Activated CD8-positive, alpha-beta memory T cell treated with anti-CD3 and anti-CD28 coated beads, Interleukin-2, amount 50 U/mL, for 1 hour (primary cell): ENCODE measurements around the gene RBM12.

Source experiments
- DNase-seq: peaks from one replicate; pipeline ENCODE4 v3.0.0-alpha.2; 2020; ENCODE audit errors: extremely low read depth

The RBM12 gene

DNA sequence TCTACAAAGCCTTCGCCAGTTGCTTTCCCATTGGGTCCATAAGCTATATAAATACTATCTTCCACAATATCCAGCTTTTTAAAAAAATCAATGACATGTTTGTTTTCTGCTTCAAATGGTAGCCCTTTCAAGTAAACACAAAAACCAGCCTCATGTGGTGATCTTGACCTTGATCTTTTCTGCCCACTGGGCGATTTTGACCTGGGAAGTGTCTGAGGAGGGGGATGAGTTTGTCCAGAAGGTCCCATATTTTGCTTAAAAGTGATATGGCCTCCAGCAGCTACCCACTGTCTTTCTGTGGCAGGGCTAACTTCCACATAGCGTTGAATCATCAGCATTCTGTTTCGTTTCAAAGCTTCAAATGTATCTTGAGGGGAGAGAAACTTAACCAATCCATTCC, 10.8 kb downstream of the RBM12 start:
- no peak for DNase-seq

DNA sequence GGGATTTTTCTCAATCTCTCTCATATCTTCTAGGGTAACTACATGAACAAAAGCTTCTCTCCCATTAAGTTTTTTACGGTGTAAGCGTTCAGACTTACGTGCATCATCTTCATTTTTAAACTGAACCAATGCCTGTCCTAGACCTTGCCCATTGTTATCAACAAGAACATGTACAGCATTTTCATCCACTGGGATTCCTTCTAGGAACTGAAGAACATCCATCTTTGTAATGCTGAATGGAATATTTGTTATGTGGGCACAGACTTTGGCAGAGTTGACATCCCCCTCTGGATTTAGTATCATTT, 11.3 kb downstream of the RBM12 start:
- DNase-seq = no peak

DNA sequence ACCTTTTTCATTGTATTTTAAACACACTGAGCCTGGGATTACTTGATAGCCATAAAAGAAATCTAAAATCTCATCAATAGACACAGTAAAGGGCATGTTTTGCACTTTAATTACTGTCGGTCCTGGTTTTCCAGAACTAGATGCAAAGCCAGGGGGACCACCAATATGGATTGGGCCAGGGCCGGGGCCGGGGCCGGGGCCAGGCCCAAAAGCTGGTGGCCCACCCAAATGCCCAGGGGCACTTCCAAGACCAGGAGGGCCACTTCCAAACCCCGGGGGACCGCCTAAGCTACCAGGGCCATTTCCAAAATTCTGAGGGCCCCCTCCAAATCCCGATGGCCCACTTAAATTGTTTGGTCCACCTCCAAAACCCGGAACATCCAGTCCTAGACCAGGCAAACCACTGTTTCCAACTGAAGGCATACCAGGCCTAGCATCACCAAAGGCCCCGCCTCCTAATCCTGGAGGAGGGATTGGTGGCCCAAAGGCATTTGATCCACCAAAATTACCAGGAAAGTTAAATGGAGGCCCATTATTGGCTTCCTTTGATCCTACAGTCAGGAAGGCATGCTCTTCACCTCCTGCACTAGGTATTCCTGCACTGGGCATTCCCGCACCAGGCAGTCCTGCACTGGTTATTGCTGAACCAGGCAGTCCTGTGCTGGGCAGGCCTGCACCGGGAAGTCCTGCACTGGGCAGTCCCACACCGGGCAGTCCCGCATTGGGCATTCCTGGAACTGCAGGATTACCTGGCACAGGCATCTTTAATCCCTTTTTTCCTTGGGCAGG, 11.9 kb downstream of the RBM12 start:
- DNase-seq = no peak

DNA sequence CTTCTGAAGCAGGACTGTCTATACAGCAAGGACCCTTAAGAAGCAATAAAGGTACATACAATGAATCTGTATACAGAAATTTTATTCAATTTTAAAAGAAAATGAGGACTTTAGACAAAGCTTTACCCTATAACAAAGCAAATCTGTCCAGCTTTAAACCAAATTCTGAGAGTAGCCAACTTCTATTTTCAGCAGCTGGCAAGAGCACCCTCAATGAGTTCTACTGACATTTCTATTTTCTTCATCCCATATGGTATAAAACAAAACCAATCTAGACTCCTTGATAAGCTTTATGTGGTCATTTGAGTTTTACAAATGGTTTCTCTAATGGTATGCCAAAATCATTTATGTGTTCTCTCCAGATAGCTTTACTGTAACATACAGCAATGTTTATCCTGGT, 12.7 kb downstream of the RBM12 start:
- DNase-seq = no peak

DNA sequence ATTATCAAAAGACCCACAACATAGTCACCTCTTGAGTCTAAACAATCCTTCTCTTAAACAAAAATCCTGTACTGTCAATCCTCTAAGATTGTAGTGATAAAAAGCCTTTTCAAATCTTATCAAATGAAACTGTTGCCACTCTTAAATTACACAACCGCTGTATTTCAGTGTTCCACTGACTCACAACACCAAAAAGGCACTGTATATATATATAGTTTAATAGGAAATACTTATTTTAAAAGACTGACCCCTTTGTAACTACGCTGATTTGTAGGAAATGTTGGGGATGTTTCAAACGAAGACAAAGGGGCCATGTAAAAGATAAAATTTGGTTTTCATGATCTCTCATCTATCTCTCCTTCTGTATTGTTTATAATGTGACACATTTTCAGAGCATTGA, 14.1 kb downstream of the RBM12 start:
- DNase-seq = no peak

DNA sequence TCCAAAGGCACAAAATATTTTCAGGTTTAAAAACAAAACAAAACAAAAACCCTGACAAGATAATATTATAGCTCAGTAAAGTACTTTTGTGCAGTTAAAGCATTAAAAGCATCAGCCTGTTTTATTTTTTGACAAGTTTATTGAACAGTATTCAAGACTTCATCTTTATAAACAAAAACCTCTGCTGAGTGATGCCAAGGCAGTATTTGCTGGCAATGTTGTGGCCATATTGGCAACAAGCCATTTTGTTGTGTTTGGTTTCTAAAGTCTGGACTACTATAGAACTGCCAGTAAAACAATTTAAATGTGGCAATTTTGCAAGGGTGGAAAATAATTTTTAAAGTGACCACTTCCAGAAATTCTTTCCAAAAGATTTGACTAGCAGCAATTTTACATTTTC, 15.9 kb downstream of the RBM12 start:
- no peak for DNase-seq

DNA sequence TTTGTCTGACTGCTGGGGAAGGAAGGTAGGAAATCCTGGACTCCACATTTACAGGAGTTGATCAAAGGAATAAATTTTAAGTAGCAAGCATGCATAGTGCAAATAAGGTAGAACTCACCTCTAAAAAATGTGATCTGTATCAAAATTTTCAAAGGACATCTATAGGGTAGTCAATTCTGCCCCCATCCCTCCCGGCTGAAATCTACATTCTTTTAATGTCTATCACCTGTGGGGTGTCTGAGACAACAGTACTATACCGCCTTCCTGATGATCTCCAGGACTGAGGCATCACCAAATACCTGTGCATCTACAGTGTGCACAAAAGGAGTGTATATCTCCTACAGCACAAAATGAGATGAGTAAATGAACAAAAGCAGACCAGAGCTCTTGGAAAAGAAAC, 19.9 kb downstream of the RBM12 start:
- no peak for DNase-seq

DNA sequence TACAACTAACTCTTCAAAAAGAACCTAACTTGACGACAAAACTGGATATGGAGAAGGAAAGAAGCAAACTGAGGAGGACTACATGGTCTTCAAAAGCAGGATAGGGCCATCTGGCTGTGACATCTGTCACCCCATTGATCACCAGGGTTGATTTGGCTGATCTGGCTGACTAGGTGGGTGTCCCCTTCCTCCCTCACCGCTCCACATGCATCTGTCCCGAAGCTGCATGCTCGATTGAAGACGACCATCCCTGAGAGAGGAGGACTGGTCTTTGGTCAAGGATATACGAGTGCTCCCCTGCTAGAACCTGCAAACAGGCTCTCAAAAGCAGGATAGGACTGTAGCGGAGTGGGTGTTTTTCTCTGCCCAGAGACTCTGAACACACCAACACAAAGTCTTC, 21.7 kb downstream of the RBM12 start:
- DNase-seq = no peak

DNA sequence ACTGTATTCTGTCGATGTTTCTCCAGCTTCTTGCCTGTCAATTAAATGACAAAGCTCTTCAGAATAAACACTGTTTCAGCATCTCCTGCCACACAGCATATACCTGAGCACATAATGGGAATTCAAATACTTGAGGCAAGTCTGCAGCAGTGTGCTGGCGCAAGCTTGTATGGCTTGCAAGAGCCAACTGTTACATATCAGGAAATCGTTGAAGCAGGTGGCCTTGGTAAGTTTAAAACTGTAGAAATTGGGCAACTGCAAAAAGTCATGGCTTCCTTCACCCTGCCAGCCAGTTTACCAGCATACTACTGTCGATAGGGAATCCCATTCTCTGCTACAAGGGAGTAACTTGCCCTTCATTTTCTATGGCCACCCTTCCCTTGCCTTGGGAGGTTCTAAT, 23.0 kb downstream of the RBM12 start:
- DNase-seq = no peak

DNA sequence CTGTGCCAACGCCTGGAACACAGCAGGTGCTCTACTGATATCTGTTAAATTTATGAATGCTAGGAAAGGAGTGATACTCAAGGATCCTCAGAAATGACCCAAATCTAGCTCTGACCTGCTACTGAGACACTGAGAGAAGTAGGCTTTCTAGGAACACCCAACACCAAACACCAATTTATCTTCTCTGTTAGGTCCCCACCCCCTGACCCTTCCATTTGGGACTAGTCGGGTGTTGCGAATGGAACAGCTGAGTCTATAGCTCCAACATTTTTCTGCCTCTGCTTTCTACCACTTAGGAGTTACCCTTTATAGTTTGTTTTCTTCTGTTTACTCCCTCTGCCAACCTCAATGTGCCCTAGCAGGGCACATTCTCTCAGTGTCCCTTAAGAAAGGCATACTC, 24.0 kb downstream of the RBM12 start:
- DNase-seq = no peak

DNA sequence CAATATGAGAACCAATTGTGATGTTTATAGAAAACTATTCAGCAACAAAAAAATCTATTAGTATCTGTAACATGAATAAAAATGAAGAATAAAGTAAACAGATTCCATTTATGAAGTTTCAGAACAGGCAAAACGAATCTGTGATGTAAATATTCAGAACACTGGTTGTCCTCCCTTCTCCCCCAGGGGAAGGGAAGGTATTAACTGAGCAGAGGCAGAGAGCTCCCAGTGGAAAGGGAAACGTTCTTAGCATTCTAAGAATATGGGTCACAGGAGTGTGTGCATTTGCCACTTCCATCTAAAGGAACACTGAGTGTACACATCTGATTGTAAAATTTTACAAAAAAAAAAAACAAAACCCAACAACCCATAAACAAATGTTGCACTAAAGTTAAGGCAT, 25.9 kb downstream of the RBM12 start:
- no peak for DNase-seq

DNA sequence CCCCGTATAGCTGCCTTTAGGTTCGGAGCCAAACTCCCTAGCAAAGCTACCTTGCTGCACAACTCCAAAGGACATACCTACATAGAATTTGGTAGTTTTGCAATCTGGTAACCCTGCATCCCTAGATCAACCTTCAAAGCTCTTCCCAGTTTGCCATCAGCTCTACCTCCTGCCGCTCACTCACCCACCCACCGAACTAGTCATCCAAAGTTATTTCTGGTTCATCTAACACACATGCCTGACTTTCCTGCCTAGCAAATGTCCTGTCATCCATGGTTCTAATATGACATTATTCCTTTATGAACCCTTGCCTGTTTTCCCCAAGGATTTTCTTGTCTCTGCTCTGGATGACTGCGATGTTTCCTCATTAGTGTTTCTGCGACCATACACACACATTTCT, 27.4 kb downstream of the RBM12 start:
- no peak for DNase-seq

DNA sequence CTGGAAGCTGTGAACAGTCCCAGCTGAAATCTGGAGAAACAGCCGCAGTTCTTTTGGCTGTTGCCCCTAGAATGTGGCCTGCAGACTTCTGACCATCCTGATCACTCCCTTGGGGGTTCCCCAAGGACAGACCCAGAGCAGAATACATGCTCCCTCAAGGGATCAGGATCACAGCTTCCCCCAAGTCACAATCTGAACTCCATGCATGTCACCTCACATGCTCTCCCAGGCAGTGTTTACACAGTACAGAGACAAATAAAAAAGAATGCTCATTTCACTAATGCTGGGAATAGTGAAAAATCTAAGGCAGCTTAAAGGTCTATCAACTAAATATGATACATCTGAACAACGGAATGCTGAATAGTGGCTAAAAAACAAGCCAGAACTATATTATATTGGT, 28.6 kb downstream of the RBM12 start:
- no peak for DNase-seq

DNA sequence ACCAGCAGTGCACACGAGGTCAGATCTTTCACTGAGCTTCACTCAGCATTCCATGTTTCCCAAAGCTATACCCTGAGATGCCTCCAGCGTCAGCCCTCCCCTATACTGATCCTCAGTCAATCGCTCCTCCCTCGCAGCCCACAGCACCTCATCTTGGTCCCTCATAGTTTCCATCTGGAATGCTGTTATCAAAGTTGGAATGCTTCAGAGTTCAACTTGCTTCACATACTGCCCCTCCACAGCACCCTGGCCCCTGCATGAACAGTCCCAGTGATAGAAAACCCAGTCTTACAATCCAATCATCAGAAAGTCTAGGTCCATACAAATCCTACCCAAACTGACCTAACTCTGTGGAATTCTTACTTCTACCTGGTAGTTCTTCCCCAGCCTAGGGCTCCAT, 29.0 kb downstream of the RBM12 start:
- no peak for DNase-seq

DNA sequence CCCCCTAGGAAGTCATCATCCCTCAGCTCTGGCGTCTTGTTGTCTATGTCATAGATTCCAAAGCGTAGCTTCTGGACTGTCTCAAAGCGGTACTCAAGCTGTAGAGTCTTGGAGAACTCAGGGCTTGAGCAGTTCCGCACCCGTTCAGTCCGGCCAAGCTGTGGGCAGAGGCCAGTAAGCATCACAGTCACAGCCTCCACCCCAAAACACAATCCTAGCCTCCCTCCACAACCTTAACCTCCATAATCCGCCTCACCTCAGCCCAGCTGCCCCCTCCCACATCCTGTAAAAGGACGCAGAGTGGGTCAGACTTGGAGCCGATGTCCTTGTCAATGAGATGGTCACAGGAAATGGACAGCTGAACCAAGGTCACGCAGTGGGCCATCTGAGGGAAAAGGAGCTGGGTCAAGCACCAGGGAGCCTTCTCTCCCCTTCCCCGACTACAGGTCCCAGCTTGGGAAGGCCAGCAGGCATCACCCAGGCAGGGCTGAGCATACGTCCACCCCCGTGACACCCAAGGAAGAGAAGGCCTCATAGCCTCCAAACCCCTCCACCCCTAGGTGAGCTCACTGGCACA, 32.1 kb downstream of the RBM12 start:
- DNase-seq = no peak

DNA sequence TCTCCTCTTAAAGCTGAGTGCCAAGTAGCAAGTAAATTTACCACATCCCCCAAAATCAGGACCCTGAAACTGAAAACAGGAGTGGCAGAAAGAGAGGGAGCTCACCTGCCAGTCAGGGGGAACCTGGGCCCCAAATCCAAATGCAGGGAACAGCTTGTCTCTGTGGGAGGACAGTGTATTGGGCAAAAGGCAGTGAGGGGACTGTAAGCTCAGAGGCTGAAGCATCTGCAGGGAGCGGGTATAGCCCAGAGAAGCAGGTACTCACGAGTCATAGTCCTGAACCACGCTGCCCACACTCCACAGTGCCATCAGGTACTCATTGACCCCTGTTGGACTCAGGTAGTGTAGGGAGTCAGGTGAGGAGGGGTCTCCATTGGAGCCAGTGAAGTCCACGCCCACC, 34.1 kb downstream of the RBM12 start:
- no peak for DNase-seq

DNA sequence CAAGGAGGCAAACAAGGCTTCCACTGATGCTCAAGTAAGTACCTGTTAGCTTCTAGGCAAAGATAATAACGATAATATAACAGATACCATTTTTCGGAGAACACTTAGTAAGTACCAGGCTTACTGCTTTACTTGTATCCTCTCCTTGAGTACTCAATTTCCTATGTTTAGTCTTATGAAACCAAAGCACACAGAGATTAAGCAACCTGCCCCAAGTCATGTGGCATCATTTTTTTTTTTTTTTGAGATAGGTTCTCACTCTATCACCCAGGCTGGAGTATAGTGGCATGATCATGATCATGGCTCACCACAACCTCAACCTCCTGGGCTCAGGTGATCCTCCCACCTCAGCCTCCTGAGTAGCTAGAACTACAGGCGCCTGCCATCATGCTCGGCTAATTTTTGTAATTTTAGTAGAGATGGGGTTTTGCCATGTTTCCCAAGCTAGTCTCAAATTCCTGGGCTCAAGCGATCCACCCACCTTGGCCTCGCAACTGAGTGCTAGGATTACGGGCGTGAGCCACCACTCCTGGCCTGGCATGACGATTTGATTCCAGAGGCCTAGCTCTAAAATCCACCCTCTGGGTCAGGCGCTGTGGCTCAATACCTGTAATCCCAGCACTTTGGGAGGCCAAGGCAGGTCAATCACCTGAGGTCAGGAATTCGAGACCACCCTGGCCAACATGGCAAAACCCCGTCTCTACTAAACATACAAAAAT, 35.1 kb downstream of the RBM12 start:
- DNase-seq = no peak

DNA sequence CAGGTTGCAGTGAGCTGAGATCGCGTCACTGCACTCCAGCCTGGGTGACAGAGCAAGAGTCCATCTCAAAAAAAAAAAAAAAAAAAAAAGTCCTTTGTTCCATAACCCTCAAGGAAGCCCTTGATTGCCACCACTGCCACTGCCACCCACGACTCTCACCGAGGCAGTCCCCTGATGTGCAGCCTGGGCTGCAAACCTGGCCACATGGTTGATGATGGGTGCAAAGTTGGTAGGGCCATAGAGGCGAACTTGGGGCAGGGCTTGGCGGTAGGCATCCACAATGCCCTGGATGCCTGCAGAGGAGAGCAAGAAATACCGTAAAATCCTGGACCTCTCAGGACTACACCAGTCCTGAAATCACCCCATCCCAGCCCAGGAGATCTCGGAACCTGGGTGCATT, 37.6 kb downstream of the RBM12 start:
- DNase-seq = no peak

DNA sequence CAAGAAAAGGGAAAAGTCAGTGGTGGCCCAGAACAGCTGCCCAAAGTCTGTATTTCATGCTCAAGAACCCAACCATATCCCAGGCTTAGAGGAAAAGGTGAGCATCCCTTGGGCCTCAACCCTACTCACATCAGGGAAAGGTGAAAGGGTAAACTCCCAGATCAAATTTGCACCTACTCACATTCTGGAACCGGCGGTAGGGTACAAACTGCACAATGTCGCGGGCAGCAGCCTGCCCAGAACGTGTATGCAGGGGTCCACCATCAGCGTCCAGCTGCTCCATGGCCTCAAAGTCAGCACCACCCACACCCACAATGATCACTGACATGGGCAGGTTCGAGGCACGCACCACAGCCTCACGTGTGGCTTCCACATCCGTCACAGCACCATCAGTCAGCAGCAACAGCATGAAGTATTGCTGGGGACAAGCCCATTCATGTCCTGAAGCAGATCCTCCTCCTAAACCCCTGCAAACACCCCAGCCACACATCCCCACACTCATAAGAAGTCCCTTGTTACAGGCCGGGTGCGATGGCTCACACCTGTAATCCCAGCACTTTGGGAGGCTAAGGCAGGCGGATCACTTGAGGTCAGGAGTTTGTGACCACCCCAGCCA, 38.2 kb downstream of the RBM12 start:
- no peak for DNase-seq

DNA sequence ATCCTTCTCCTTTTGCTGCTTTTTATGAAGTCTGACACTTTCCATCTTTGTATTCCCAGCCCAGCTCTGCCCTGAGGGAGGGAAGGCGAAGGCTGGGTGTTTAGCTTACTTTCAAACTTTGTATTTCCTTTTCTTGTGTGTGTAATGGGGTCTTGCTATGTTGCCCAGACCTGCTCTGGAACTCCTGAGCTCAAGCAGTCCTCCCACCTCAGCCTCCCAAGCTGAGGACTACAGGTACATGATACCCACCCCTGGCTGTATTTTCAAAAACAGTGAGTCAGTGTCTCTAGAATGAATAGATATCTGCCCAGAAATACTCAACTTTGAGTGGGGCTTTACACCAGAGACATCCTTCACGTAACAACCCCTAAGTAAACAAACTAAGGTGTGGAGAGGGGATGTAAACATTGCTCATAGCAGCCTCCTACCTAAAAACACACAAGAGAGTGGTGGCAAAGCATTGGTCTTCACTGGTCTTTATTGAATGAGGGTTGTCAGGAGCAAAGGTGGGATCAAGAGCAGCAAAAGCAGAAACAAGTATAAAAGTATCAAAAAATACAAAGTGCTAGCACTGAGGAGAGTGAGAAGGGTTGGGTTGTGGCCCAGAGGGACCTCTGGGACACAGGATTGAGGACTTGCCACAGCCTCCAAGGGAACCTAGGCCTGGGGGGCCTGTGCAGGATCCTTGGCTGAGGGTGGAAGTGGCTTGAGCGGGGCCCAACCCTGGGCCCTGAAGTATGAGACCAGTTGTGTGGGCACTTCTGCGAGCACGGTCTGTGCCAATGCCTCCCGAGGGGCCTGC, 38.9 kb downstream of the RBM12 start:
- DNase-seq = no peak

DNA sequence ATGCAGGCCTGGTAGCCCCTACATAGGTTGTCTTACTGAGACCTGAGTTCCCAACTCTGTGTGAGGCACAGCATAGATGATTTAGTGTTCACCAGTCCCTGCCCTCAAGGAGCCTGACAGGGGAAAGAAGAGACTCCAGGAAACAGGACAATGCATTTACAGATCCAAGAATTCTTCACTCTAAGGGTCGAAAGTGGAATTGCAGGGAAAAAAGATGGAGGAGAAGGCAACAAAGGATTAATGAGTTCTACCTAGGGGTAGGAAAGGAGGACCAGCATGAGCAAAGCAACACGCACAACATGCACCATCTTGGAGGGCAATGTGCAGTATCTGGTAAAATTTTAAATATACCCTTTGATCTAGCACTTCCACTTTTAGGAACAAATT, 43.1 kb downstream of the RBM12 start:
- DNase-seq = no peak
